ENCODE measurements around the gene CENPC. TPM values are rescaled to one million over a fixed set of nuclear protein-coding genes. Genes with fewer than 3 reads are reported as not detected.

Gene CENPC
- total and polyA plus RNA-seq, 2 donors (not counting 3 experiments of a cell fraction or from before 2014, with no cell fraction given), result 3.6 to 26.4 TPM

DNA sequence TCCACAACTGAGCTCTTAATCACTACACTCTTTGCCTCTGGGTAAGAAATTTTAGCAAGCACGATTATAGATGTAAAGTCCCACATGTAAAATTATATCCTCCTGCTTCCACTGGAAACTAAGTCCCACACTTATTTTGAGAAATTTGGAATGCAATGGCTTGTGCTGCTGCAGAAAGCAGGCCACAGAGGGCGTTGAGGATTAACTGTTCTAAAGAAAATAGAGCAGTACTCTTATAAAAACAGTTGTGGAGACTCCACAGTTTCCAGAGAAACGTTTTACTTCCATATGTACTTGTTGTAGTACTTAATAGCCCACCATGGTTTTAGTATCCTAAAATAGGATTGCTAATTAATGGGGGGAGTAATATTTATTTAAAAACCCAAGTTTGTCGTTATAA, 1.7 kb upstream of the CENPC start:
- Histone ChIP-seq H4K20me1 (replicated peaks; ENCODE audit: control insufficient read depth, extremely low read depth, insufficient read depth, low read length) (no peaks in the 10 kb centered on the region), H2AFZ (ENCODE audit: low read depth, low read length) (no peak overlapping the region), H3K9ac (replicated peaks; ENCODE audit: extremely low read depth, insufficient read depth, low read length) (no peak overlapping the region), H3K4me3 (replicated peaks in 1 of 3; ENCODE audit: insufficient read depth in 1 of 3, low read depth in 1 of 3, low read length in 3 of 3) (no peak overlapping the region), H3K9me3 (replicated peaks; ENCODE audit: control insufficient read depth, insufficient read depth, low read length) (no peaks in the 10 kb centered on the region), H3K9me1 (replicated peaks; ENCODE audit: control insufficient read depth, extremely low read depth, insufficient read depth, low read length) (no peaks in the 10 kb centered on the region), H3K36me3 (ENCODE audit: control insufficient read depth in 2 of 2, extremely low read depth in 1 of 2, insufficient read depth in 2 of 2, low read length in 2 of 2) (peaks cover 0 to 3% of the 10 kb centered on the region in 2 experiments), H3K79me2 (ENCODE audit: control insufficient read depth, insufficient read depth, low read length) (peaks cover 32% of the 10 kb centered on the region), H3K4me2 (ENCODE audit: insufficient read depth, low read length) (no peak overlapping the region), H3K27me3 (ENCODE audit: control insufficient read depth in 2 of 2, insufficient read depth in 2 of 2, low read length in 2 of 2) (no peaks in the 10 kb centered on the region), H3K27ac (ENCODE audit: insufficient read depth, low read depth, low read length) (no peak overlapping the region), H3K4me1 (ENCODE audit: control insufficient read depth, extremely low read depth, insufficient read depth, low read length) (peaks cover 13% of the 10 kb centered on the region)
- no TSS peak for BruUV-seq (replicated peaks)
- POLR2A ChIA-PET, result no interaction called here
- intact Hi-C loops (cut with micrococcal nuclease), result loop anchor here (5.0 kb wide), 1 partner anchor 200 kb away; no protein-coding TSS in a partner anchor
- no peak for TF ChIP-seq POLR2A (IDR thresholded peaks at IDR 0.05; ENCODE audit: low read depth, low read length)
- TF ChIP-seq, protein P1, sequence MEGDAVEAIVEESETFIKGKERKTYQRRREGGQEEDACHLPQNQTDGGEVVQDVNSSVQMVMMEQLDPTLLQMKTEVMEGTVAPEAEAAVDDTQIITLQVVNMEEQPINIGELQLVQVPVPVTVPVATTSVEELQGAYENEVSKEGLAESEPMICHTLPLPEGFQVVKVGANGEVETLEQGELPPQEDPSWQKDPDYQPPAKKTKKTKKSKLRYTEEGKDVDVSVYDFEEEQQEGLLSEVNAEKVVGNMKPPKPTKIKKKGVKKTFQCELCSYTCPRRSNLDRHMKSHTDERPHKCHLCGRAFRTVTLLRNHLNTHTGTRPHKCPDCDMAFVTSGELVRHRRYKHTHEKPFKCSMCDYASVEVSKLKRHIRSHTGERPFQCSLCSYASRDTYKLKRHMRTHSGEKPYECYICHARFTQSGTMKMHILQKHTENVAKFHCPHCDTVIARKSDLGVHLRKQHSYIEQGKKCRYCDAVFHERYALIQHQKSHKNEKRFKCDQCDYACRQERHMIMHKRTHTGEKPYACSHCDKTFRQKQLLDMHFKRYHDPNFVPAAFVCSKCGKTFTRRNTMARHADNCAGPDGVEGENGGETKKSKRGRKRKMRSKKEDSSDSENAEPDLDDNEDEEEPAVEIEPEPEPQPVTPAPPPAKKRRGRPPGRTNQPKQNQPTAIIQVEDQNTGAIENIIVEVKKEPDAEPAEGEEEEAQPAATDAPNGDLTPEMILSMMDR (IDR thresholded peaks at IDR 0.05; ENCODE audit: extremely low read depth in 1 of 2, insufficient read depth in 1 of 2, low read depth in 1 of 2, low read length in 2 of 2), result no peak
- TF ChIP-seq MYC (IDR thresholded peaks at IDR 0.05; ENCODE audit: low read depth, low read length), result no peak
- TF ChIP-seq EZH2 (IDR thresholded peaks at IDR 0.05; ENCODE audit: borderline replicate concordance, low read depth, low read length, severe bottlenecking), result no peak
- TF ChIP-seq JUN (IDR thresholded peaks at IDR 0.05; ENCODE audit: borderline replicate concordance, insufficient read depth, insufficient read length, low read depth), result no peak
- no peak for TF ChIP-seq FOS (IDR thresholded peaks at IDR 0.05; ENCODE audit: borderline replicate concordance, insufficient read depth, low read length)
- TF ChIP-seq, protein P2, sequence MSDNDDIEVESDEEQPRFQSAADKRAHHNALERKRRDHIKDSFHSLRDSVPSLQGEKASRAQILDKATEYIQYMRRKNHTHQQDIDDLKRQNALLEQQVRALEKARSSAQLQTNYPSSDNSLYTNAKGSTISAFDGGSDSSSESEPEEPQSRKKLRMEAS (IDR thresholded peaks at IDR 0.05; ENCODE audit: insufficient read depth, insufficient read length), result no peak
- TF ChIP-seq GATA2 (IDR thresholded peaks at IDR 0.05; ENCODE audit: insufficient read depth, insufficient read length, low read depth, low read length), result no peak
- TF ChIP-seq POLR2AphosphoS5 (IDR thresholded peaks at IDR 0.05; ENCODE audit: insufficient read depth, low read depth, low read length), result no peak
- DNase-seq (ENCODE audit: low read depth, low spot score) (no peak), FAIRE-seq (no peak)
- dilution Hi-C loops (cut with MboI; ENCODE audit: extremely low pct_ligation_motif_present, low sequenced_read_pairs), result no loop called here
- CTCF ChIA-PET, result interaction anchor here (1.3 to 2.1 kb wide), 3 partner anchors 10 to 364 kb away, joined by 3 to 9 read pairs (median 4); no protein-coding TSS in a partner anchor
